Suppressor macrophage treated with lipopolysaccharide for 1 hour (primary cell): ENCODE measurements around the gene DPYD.

Experiments used
- DNase-seq, 3 donors: peaks; one replicate each; pipeline ENCODE4 v3.0.0-alpha.2; 2020 to 2022

Gene DPYD

GRCh38 chr1:97906567-97907241 lies 14.1 kb downstream of the DPYD start:
- peak; percentile 79 to 89 (median 88) for DNase-seq

GRCh38 chr1:97905141-97905940 lies 15.5 kb downstream of the DPYD start:
- no peak for DNase-seq

- peak; percentile 65 to 92 (median 88) for DNase-seq
These were observed 16.3 kb downstream of the DPYD start for GRCh38 chr1:97904534-97904933.

GRCh38 chr1:97903626-97904025 lies 17.2 kb downstream of the DPYD start:
- no peak for DNase-seq

GRCh38 chr1:97902067-97902466 lies 18.8 kb downstream of the DPYD start:
- DNase-seq, result no peak

- DNase-seq, result peak; percentile 52 to 82 (median 81)
These were observed 19.7 kb downstream of the DPYD start for GRCh38 chr1:97901017-97901658.

GRCh38 chr1:97898948-97899347 lies 21.9 kb downstream of the DPYD start:
- no peak for DNase-seq

- no peak for DNase-seq
These were observed 25.6 kb downstream of the DPYD start for GRCh38 chr1:97895278-97895677.

GRCh38 chr1:97893844-97894243 lies 27.0 kb downstream of the DPYD start:
- no peak for DNase-seq

GRCh38 chr1:97886199-97886598 lies 34.6 kb downstream of the DPYD start:
- DNase-seq, result no peak

- no peak for DNase-seq
These were observed 37.0 kb downstream of the DPYD start for GRCh38 chr1:97883823-97884222.

GRCh38 chr1:97877307-97877706 lies 43.5 kb downstream of the DPYD start:
- no peak for DNase-seq

GRCh38 chr1:97875996-97876395 lies 44.8 kb downstream of the DPYD start:
- DNase-seq, result peak in 1 of 3 donors; percentile 7

GRCh38 chr1:97870589-97870988 lies 50.2 kb downstream of the DPYD start:
- no peak for DNase-seq

- DNase-seq, result no peak
These were observed 51.4 kb downstream of the DPYD start for GRCh38 chr1:97869441-97869840.

- no peak for DNase-seq
These were observed 53.7 kb downstream of the DPYD start for GRCh38 chr1:97867127-97867526.

- no peak for DNase-seq
These were observed 56.2 kb downstream of the DPYD start for GRCh38 chr1:97864615-97865014.

GRCh38 chr1:97853221-97853620 lies 67.6 kb downstream of the DPYD start:
- DNase-seq, result no peak

GRCh38 chr1:97849345-97850340 lies 71.2 kb downstream of the DPYD start:
- DNase-seq, result peak; percentile 69 to 93 (median 92)

GRCh38 chr1:97845805-97846204 lies 75.0 kb downstream of the DPYD start:
- DNase-seq, result no peak

GRCh38 chr1:97844552-97845089 lies 76.2 kb downstream of the DPYD start:
- DNase-seq, result no peak

- DNase-seq, result peak; percentile 15 to 36 (median 35)
These were observed 79.5 kb downstream of the DPYD start for GRCh38 chr1:97841338-97841737.
